HG02588 (cell line): ENCODE results near the gene SLC6A8.
"Not testable (repeated sequence)": the region's sequence is repeated elsewhere in the genome, so short reads cannot be mapped to it uniquely, and the experiment has no call there.

Source experiments
- ATAC-seq: cut with Tn5 transposase; IDR thresholded peaks from one replicate; pipeline ENCODE4 v1.9.1; 2021; ENCODE audit warnings: mild to moderate bottlenecking, moderate library complexity; ENCODE audit not compliant: unreplicated experiment

Gene SLC6A8

DNA sequence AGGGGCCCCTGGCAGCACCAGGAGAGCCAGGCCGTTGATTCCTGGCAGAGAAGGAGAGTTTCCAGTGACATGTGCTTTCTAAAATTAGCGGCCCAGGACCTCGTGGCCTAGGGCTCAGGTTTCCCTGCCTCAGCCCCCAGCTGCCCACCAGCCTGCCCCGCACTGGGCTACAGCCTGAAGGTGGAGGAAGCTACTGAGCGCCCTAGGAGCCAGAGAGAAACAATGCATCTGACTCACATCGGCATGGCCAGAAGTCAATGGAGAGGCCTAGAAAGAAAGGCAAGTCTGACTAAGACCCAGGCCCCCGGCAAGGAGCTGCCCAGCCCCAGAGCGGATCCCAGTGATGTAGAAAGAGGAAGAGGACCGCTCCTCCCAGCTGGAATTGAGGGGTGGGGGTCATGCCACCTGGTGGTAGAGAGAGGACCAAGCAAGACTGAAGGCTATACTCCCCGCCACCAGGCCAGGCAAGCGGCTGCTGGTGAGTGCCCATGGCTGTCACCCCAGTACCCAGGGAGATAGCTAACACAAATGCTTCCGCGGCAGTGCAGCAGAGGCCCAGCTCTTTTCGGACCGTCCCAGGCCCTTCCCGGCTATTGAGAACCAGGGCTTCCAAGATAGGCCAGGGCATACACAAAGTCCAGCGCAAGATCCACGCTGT lies 17.8 kb downstream of the SLC6A8 start:
- ATAC-seq, result not testable (repeated sequence)

GRCh38 chrX:153706799-153707198 lies 19.1 kb downstream of the SLC6A8 start:
- ATAC-seq, result no peak

DNA sequence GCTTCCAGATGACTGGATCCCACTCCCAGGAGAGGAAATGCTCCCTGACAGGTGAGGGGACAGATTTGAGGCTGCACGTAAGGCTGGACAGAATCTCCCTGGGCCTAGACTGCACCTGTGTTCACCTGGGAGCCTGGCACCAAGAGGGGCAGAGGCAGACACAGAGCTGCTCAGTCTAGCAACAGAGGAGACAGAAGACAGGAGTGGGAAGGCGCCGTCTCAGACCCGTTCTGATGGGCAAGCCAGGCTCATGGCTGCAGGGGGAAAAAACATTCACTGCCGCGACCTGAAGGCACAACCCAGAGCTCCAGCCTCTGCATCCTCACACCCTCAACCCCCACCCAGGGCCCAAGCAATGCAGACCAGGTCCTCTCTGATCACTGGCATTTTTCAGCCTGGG lies 19.7 kb downstream of the SLC6A8 start:
- no peak for ATAC-seq

GRCh38 chrX:153708415-153708814 lies 20.7 kb downstream of the SLC6A8 start:
- no peak for ATAC-seq

- no peak for ATAC-seq
Measured at GRCh38 chrX:153709726-153710674, 22.3 kb downstream of the SLC6A8 start.

DNA sequence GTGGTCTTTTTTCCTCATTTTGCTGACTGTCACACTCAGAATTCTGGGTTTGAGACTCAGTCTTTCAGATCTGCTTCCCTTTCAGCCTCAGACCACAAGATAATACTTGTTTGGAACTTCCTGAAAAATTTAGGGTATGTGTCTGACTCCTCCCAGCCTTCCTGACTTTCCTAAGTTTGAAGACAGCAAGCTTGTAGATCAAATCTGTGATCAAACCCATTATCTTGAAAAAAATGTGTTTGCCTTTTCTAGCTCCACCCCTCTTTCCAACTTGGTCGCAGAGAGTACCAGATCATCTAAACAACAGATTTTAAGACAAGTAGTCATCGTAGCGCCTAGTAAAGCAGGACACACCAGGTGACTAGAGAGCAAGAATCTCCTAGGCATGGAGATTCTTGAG lies 26.5 kb downstream of the SLC6A8 start:
- no peak for ATAC-seq

DNA sequence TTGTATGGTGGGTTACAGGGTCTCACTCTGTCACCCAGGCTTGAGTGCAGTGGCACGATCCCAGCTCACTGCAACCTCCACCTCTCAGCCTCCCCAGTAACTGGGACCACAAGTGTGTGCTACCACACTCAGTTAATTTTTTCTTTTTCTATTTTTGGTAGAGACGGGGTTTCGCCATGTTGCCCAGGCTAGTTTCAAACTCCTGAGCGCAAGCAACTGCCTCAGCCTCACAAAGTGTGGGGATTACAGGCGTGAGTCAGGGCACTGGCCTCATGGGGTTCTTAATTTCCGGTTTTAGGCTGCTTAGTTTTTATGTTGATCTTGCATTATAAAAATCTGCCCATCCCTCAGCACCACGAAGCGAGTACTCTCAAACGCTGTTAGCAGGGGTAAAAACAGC lies 29.7 kb downstream of the SLC6A8 start:
- ATAC-seq, result no peak

- ATAC-seq, result no peak
Measured at GRCh38 chrX:153719238-153719637, 31.5 kb downstream of the SLC6A8 start.

- no peak for ATAC-seq
Measured at GRCh38 chrX:153719701-153720100, 32.0 kb downstream of the SLC6A8 start.

- ATAC-seq, result no peak
Measured at GRCh38 chrX:153722704-153723350, 35.1 kb downstream of the SLC6A8 start.

GRCh38 chrX:153723351-153724251 lies 35.9 kb downstream of the SLC6A8 start:
- peak; percentile 29 for ATAC-seq

- ATAC-seq, result peak; percentile 58
Measured at GRCh38 chrX:153724252-153725038, 36.7 kb downstream of the SLC6A8 start, which contains the start of the genes ABCD1 and BCAP31. TSS of gene ABCD1 (plus strand) at chrX:153724856. CDS start at chrX:153725267, 411 bp downstream. TSS of gene BCAP31 (minus strand) at chrX:153724387. CDS start at chrX:153723244, 1,143 bp downstream.

- ATAC-seq, result no peak
Measured at GRCh38 chrX:153725039-153725831, 37.5 kb downstream of the SLC6A8 start.

DNA sequence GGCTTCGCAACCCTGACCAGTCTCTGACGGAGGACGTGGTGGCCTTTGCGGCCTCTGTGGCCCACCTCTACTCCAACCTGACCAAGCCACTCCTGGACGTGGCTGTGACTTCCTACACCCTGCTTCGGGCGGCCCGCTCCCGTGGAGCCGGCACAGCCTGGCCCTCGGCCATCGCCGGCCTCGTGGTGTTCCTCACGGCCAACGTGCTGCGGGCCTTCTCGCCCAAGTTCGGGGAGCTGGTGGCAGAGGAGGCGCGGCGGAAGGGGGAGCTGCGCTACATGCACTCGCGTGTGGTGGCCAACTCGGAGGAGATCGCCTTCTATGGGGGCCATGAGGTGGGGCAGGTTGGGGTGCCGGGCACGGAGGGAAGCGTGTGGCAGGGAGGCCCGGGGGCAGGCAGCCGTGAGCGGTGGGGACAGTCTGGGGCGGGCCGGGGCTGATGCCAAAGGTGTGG lies 38.1 kb downstream of the SLC6A8 start:
- no peak for ATAC-seq

DNA sequence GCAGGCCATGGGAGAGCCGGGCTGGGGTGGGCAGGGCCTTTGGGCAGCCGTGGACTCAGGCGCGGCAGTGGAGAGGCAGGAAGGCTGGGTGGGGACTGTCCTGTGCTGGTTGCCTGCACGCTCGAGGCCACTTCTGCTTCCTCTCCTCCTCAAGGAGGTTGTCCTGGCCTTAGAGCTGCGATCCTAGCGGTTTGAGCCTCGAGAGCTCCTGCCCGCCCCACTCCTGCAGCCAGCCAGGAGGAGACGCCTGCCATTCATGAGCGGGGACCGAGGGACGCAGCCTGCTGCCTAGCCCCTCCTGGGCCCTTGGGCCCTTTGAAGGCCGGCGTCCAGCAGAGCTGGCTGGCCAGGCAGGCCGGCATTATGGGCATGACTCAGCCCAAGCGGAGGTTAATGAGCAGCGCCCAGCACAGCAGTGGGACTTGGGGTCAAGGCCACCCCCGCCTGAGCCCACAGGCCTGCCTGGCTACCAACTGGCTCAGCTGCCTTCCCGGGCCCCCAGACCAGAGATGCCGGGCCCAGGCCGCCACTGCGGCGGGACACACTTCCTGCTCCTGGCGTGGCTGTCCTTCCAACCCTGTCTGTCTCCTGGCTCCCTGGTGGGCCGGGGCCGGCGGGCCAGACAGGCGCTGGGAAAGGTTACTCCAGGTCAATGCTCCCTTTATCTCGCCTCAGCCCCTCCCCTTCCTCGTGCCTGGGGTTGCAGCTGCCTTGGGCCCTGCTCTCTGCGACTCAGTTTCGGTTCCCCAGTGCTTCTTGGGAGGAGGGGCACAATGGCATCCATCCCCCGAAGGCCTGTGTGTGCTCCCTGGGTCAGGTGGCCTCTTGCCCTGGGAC lies 38.8 kb downstream of the SLC6A8 start:
- peak; percentile 37 for ATAC-seq

DNA sequence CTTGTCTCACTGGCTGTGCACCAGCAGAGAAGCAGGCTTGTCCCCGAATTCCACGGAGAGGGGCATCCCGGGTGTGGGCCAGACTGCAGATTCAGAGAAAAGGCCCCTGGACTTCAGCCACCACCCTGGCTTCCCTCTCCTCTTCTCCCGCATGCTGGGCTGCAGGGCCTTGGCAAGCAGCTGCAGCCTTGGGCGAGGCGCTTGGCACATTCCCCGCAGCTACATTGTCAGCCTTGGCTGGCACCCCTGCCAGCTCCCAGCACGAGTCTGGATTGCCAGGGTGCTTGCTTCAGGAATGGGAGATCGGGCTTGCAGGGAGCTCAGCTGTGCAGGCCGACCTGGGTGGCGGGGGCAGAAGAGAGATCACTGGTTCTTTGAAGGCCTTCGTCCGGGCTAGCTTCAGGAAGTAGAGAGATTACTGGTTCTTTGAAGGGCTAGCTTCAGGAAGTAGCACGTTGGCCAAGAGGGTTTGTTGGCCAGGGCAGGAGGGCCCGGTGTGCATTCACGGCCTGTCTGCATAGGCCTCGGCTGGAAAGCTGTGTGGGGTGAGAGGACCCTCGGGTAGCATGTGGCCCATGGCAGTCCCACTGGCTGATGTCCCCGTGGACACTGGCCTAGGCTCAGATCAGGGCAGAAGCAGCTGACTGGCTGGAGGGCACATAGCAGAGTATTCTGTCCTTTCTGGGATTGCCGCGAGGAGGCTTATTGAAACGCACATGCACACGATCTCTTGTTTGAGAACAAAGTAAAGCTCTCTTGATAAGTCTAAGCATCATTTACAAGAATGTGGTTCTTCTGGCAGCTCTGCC lies 39.6 kb downstream of the SLC6A8 start:
- ATAC-seq, result no peak

- ATAC-seq, result no peak
Measured at GRCh38 chrX:153728095-153728494, 40.4 kb downstream of the SLC6A8 start.
